Thyroid gland (tissue), 4 donors: ENCODE results near the gene SORCS2. TPM values are rescaled to one million over a fixed set of nuclear protein-coding genes. Genes with fewer than 3 reads are reported as not detected.

Experiments used
- DNase-seq, 2 donors: peaks; one replicate each; pipeline ENCODE4 v3.0.0-alpha.2; 2019
- H3K27ac ChIP-seq, 3 donors: fragments of 200-600 bp; sonication (generic); 1 replicate in 2 of 3; 2 replicates in 1 of 3; pipeline ENCODE4 v1.5.1; 2016 to 2019; ENCODE audit warnings: mild to moderate bottlenecking in 1 of 3, moderate library complexity in 1 of 3
- H3K27me3 ChIP-seq: fragments of 200-600 bp; sonication (generic); one replicate; pipeline ENCODE4 v1.5.1; 2019
- H3K36me3 ChIP-seq, 2 donors: fragments of 200-600 bp; sonication (generic); one replicate each; pipeline ENCODE4 v1.5.1; 2016 to 2019
- H3K4me1 ChIP-seq, 2 donors: fragments of 200-600 bp; sonication (generic); one replicate each; pipeline ENCODE4 v1.5.1; 2017 to 2019
- H3K4me3 ChIP-seq, 3 donors: fragments of 200-600 bp; sonication (generic); replicated peaks in 1 of 3; 1 replicate in 2 of 3; 2 replicates in 1 of 3; pipeline ENCODE4 v1.5.1; 2016; ENCODE audit warnings: mild to moderate bottlenecking in 1 of 3
- H3K9me3 ChIP-seq: fragments of 200-600 bp; sonication (generic); one replicate; pipeline ENCODE4 v1.5.1; 2017
- POLR2A ChIP-seq, 2 donors: fragments of 450-650 bp; IDR thresholded peaks; one replicate each; pipeline ENCODE4 v1.6.1; 2017; ENCODE audit warnings: antibody characterized with exemption in 2 of 2, mild to moderate bottlenecking in 2 of 2, moderate library complexity in 1 of 2
- WGBS, 2 donors: methylation state at CpG; one replicate each; pipeline ENCODE4 v1.1.5; 2017; 5-methylcytosine and 5-hydroxymethylcytosine counted together
- intact Hi-C: fragments of 100-400 bp; cut with DNase I; formaldehyde crosslinking; loops from one replicate; pipeline ENCODE4 v1.15.1; 2023
- total RNA-seq, 4 donors: library from RNA; depleted of rRNA; stranded (reverse); fragments of >200 nt; gene quantifications; one replicate each; pipeline ENCODE4 v1.2.3, GENCODE V29; 2016
- TF ChIP-seq, protein P1 (sequence below), 6 experiments: fragments of 200-600 bp in 3 of 6; fragments of 450-650 bp in 3 of 6; sonication (generic) in 3 of 6; IDR thresholded peaks; one replicate each; pipeline ENCODE4 v1.5.1; 2016 to 2019; ENCODE audit warnings: antibody characterized with exemption in 6 of 6, mild to moderate bottlenecking in 2 of 6, inconsistent platforms in 1 of 6, moderate library complexity in 1 of 6

The SORCS2 gene
- total RNA-seq, 4 donors from 2014 or later = 1.7 to 13.6 (median 3.6) TPM

GRCh38 chr4:7714176-7714575, 521.8 kb downstream of the SORCS2 start:
- TF ChIP-seq, protein P1, sequence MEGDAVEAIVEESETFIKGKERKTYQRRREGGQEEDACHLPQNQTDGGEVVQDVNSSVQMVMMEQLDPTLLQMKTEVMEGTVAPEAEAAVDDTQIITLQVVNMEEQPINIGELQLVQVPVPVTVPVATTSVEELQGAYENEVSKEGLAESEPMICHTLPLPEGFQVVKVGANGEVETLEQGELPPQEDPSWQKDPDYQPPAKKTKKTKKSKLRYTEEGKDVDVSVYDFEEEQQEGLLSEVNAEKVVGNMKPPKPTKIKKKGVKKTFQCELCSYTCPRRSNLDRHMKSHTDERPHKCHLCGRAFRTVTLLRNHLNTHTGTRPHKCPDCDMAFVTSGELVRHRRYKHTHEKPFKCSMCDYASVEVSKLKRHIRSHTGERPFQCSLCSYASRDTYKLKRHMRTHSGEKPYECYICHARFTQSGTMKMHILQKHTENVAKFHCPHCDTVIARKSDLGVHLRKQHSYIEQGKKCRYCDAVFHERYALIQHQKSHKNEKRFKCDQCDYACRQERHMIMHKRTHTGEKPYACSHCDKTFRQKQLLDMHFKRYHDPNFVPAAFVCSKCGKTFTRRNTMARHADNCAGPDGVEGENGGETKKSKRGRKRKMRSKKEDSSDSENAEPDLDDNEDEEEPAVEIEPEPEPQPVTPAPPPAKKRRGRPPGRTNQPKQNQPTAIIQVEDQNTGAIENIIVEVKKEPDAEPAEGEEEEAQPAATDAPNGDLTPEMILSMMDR (IDR thresholded peaks at IDR 0.05) = no peak
- TF ChIP-seq POLR2A (IDR thresholded peaks at IDR 0.05) = no peak
- no peak for DNase-seq
- Histone ChIP-seq H3K27me3 (no peaks in the 10 kb centered on the region), H3K36me3 (no peaks in the 10 kb centered on the region), H3K4me1 (no peaks in the 10 kb centered on the region), H3K4me3 (no peak overlapping the region), H3K27ac (no peak overlapping the region), H3K9me3 (no peaks in the 10 kb centered on the region)
- 94 to 100% methylated on average over 2 to 20 of the region's 20 CpGs for WGBS, 2 donors
- intact Hi-C loops = loop anchor here (10.0 kb wide), 1 partner anchor 379 kb away; no protein-coding TSS in a partner anchor

DNA sequence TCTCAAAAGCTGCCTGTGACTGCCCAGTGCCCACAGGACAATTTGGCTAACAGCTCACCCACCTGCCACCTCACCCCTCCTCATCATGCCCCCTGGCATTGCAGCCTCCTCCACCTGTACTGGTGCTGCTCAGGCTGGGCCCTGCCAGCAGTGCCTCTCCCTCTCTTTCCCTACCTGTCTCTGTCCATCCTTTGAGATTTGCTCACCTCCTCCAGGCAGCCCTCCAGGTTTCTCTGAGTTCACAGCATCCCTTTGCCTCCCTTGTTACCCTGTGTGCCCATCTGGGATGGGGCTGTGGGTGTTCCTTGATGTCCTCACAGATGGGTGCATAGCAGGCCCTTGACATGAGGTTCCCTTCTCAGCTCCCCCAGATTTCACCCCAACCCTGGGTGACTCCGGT, 522.4 kb downstream of the SORCS2 start:
- intact Hi-C loops = loop anchor here (5.0 to 10.0 kb wide), 2 partner anchors 380 to 522 kb away; partner anchors contain the start of gene SORCS2
- no peaks in the 10 kb centered on the region for H3K4me1 ChIP-seq
- no peak for DNase-seq
- H3K27ac ChIP-seq = no peak overlapping the region
- H3K4me3 ChIP-seq = no peak overlapping the region
- H3K36me3 ChIP-seq = no peaks in the 10 kb centered on the region
- no peaks in the 10 kb centered on the region for H3K9me3 ChIP-seq
- H3K27me3 ChIP-seq = no peaks in the 10 kb centered on the region
- no peak for TF ChIP-seq POLR2A (IDR thresholded peaks at IDR 0.05)
- TF ChIP-seq, protein P1 (IDR thresholded peaks at IDR 0.05) = no peak
- WGBS, 2 donors = 85 to 100% methylated on average over 1 of the region's 1 CpG

- Histone ChIP-seq H3K36me3 (no peaks in the 10 kb centered on the region), H3K9me3 (no peaks in the 10 kb centered on the region), H3K4me3 (no peak overlapping the region), H3K4me1 (no peaks in the 10 kb centered on the region), H3K27me3 (no peaks in the 10 kb centered on the region), H3K27ac (no peak overlapping the region)
- no peak for DNase-seq
- 90 to 94% methylated on average over 7 to 10 of the region's 11 CpGs for WGBS, 2 donors
- intact Hi-C loops = loop anchor here (5.0 to 10.0 kb wide), 2 partner anchors 381 to 523 kb away; partner anchors contain the start of gene SORCS2
- TF ChIP-seq POLR2A (IDR thresholded peaks at IDR 0.05) = no peak
- TF ChIP-seq, protein P1 (IDR thresholded peaks at IDR 0.05) = no peak
These were observed 523.1 kb downstream of the SORCS2 start for GRCh38 chr4:7715271-7716009.

DNA sequence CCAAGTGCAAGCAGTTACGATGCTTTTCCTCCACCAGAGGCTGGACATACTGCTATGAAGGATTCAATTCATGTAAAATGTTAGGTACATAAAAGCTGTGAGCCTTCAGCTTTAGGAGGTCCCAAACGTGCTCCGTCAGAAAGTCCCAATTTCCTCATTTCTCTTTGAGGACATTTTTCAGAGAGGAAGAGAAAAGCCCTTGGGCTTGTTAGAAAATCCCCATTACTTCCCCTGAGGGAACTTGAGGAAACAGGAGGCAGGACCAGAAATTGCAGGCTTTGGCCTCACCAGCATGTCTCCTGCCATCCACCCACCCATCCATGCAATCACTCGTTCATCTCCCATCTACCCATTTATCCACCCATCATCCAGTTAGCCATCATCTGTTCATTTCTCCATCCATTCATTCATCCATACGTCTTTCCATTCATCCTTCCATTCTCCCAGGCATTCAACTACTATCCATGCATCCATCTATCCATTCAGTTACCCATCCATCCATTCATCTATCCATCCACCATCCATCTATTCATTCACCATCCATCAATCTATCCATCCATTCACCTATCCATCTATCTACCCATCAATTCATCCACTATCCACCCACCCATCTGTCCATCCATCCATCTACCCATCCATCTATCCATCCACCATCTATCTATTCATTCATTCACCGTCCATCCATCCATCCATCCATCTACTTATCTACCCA, 523.8 kb downstream of the SORCS2 start:
- whole genome bisulfite sequencing, 2 donors = 78 to 81% methylated on average over 6 of the region's 6 CpGs
- no peak for DNase-seq
- Histone ChIP-seq H3K4me1 (no peaks in the 10 kb centered on the region), H3K9me3 (no peaks in the 10 kb centered on the region), H3K36me3 (no peaks in the 10 kb centered on the region), H3K27ac (no peak overlapping the region), H3K27me3 (no peaks in the 10 kb centered on the region), H3K4me3 (no peak overlapping the region)
- TF ChIP-seq, protein P1 (IDR thresholded peaks at IDR 0.05) = no peak
- TF ChIP-seq POLR2A (IDR thresholded peaks at IDR 0.05) = no peak
- intact Hi-C loops = loop anchor here (5.0 to 10.0 kb wide), 2 partner anchors 381 to 524 kb away; partner anchors contain the start of gene SORCS2
